SK-N-SH (cell line): ENCODE data around the gene SPTB. TPM values are rescaled to one million over a fixed set of nuclear protein-coding genes. Genes with fewer than 3 reads are reported as not detected.

Experiments
- CTCF ChIA-PET: fragments of 300-600, 350-600 bp; formaldehyde crosslinking; extraction: SDS; loops from one replicate; lab custom pipeline; 2021; lab: Yijun Ruan, JAX
- POLR2A ChIA-PET: fragments of 350-600 bp; sonication (Branson Sonifier 250); formaldehyde crosslinking; extraction: SDS; loops from one replicate; lab custom pipeline; 2020; ENCODE audit warnings: antibody characterized with exemption, inconsistent platforms; lab: Yijun Ruan, JAX
- DNase-seq: peaks from one replicate; pipeline ENCODE4 v3.0.0; 2012
- H2AFZ ChIP-seq: fragments of 200-600 bp; sonication (generic); 2 replicates; pipeline ENCODE4 v1.8.1; 2016; ENCODE audit warnings: antibody characterized with exemption, mild to moderate bottlenecking, low read depth
- H3F3A ChIP-seq: fragments of 200-600 bp; sonication (generic); replicated peaks from 2 replicates; pipeline ENCODE3; 2016; ENCODE audit warnings: antibody characterized with exemption, mild to moderate bottlenecking; ENCODE audit not compliant: insufficient read depth
- H3K27ac ChIP-seq, 2 experiments: fragments of 200-500 bp in 1 of 2; fragments of 200-600 bp in 1 of 2; sonication (Bioruptor generic) in 1 of 2; sonication (generic), shearing (Covaris generic) in 1 of 2; 2 replicates each; pipeline versions ENCODE4 v1.5.1 to v1.6.1; 2014 to 2016; ENCODE audit warnings: low read depth in 2 of 2, inconsistent platforms in 1 of 2, low read length in 1 of 2, mild to moderate bottlenecking in 1 of 2, mixed read lengths in 1 of 2
- H3K27me3 ChIP-seq: fragments of 200-600 bp; sonication (generic), shearing (Covaris generic); 2 replicates; pipeline ENCODE4 v1.6.1; 2016; ENCODE audit warnings: mixed run types; ENCODE audit not compliant: insufficient read depth
- H3K36me3 ChIP-seq, 2 experiments: fragments of 200-500 bp in 1 of 2; fragments of 200-600 bp in 1 of 2; sonication (Bioruptor generic) in 1 of 2; sonication (generic) in 1 of 2; replicated peaks in 1 of 2; 2 replicates each; pipeline versions ENCODE3 to v1.5.1; 2014 to 2016; ENCODE audit warnings: low read length in 1 of 2, mild to moderate bottlenecking in 1 of 2; ENCODE audit not compliant: insufficient read depth in 2 of 2, control insufficient read depth in 1 of 2
- H3K4me1 ChIP-seq, 2 experiments: fragments of 200-500 bp in 1 of 2; fragments of 200-600 bp in 1 of 2; sonication (Bioruptor generic) in 1 of 2; sonication (generic), shearing (Covaris generic) in 1 of 2; 2 replicates each; pipeline versions ENCODE4 v1.5.1 to v1.6.1; 2014 to 2016; ENCODE audit warnings: low read depth in 1 of 2, low read length in 1 of 2, mixed run types in 1 of 2; ENCODE audit not compliant: insufficient read depth in 2 of 2, control insufficient read depth in 1 of 2
- H3K4me2 ChIP-seq: fragments of 200-600 bp; sonication (generic), shearing (Covaris generic); 2 replicates; pipeline ENCODE4 v1.6.1; 2017; ENCODE audit warnings: mixed run types
- H3K4me3 ChIP-seq, 2 experiments: fragments of 200-500 bp in 1 of 2; fragments of 200-600 bp in 1 of 2; sonication (Bioruptor generic) in 1 of 2; sonication (generic), shearing (Covaris generic) in 1 of 2; 2 replicates each; pipeline versions ENCODE4 v1.5.1 to v1.8.1; 2014 to 2016; ENCODE audit warnings: low read depth in 2 of 2, inconsistent platforms in 1 of 2, low read length in 1 of 2, mild to moderate bottlenecking in 1 of 2, mixed read lengths in 1 of 2, moderate library complexity in 1 of 2
- H3K79me2 ChIP-seq: fragments of 200-600 bp; sonication (generic); 2 replicates; pipeline ENCODE4 v1.8.1; 2017; ENCODE audit warnings: mild to moderate bottlenecking; ENCODE audit not compliant: insufficient read depth
- H3K9ac ChIP-seq: fragments of 200-600 bp; sonication (generic); 2 replicates; pipeline ENCODE4 v1.6.1; 2017; ENCODE audit warnings: mixed run types
- H3K9me2 ChIP-seq: fragments of 200-600 bp; sonication (generic); 2 replicates; pipeline ENCODE4 v1.6.1; 2017; ENCODE audit warnings: mixed run types
- H3K9me3 ChIP-seq: fragments of 200-600 bp; sonication (generic); 2 replicates; pipeline ENCODE4 v1.6.1; 2017; ENCODE audit warnings: mixed run types, mild to moderate bottlenecking, moderate library complexity
- H4K20me1 ChIP-seq: fragments of 200-600 bp; sonication (generic); 2 replicates; pipeline ENCODE4 v1.6.1; 2017; ENCODE audit warnings: mild to moderate bottlenecking, mixed run types; ENCODE audit not compliant: insufficient read depth
- ELF1 ChIP-seq: IDR thresholded peaks from 2 replicates; pipeline ENCODE4 v1.4.0; 2012
- EP300 ChIP-seq, 2 experiments: IDR thresholded peaks; 2 replicates each; pipeline versions ENCODE4 v1.4.0 to v1.6.1; 2012; ENCODE audit warnings: borderline replicate concordance in 1 of 2, low read depth in 1 of 2, low read length in 1 of 2
- EZH2phosphoT487 ChIP-seq: fragments of 200-600 bp; sonication (generic); IDR thresholded peaks from 2 replicates; pipeline ENCODE4 v1.6.1; 2017; ENCODE audit warnings: low read depth, mixed run types, mild to moderate bottlenecking, antibody characterized with exemption, moderate library complexity, borderline replicate concordance
- FOXM1 ChIP-seq: IDR thresholded peaks from 2 replicates; pipeline ENCODE4 v1.4.0; 2012; ENCODE audit warnings: low read depth, mild to moderate bottlenecking
- GABPA ChIP-seq: IDR thresholded peaks from 2 replicates; pipeline ENCODE4 v1.4.0; 2012; ENCODE audit warnings: low read depth, mild to moderate bottlenecking
- NFIC ChIP-seq: IDR thresholded peaks from 2 replicates; pipeline ENCODE4 v1.4.0; 2012; ENCODE audit warnings: borderline replicate concordance
- POLR2AphosphoS5 ChIP-seq: IDR thresholded peaks from 2 replicates; pipeline ENCODE4 v1.6.1; 2012; ENCODE audit warnings: low read depth, low read length
- RAD21 ChIP-seq: IDR thresholded peaks from 2 replicates; pipeline ENCODE4 v1.6.1; 2012; ENCODE audit warnings: mild to moderate bottlenecking, low read length
- RFX5 ChIP-seq: IDR thresholded peaks from 2 replicates; pipeline ENCODE4 v1.6.1; 2012; ENCODE audit warnings: mild to moderate bottlenecking, improper control_type of control experiment, low read length
- RXRA ChIP-seq: IDR thresholded peaks from 2 replicates; pipeline ENCODE4 v1.4.0; 2012; ENCODE audit warnings: low read depth, mild to moderate bottlenecking, borderline replicate concordance
- SIN3A ChIP-seq: IDR thresholded peaks from 2 replicates; pipeline ENCODE4 v1.6.1; 2012; ENCODE audit warnings: low read depth, mild to moderate bottlenecking, low read length, moderate library complexity, borderline replicate concordance
- TAF1 ChIP-seq: IDR thresholded peaks from 2 replicates; pipeline ENCODE4 v1.6.1; 2012; ENCODE audit warnings: low read depth, mild to moderate bottlenecking, low read length, moderate library complexity, borderline replicate concordance
- TEAD4 ChIP-seq: IDR thresholded peaks from 2 replicates; pipeline ENCODE4 v1.4.0; 2012; ENCODE audit warnings: mild to moderate bottlenecking, borderline replicate concordance; ENCODE audit not compliant: insufficient read depth
- WGBS: methylation state at CpG from one replicate; pipeline ENCODE4 v1.1.6; 2017; ENCODE audit warnings: low lambda C conversion rate; 5-methylcytosine and 5-hydroxymethylcytosine counted together
- polyA plus RNA-seq, 3 experiments: library from polyadenylated mRNA; depleted of rRNA; stranded (reverse); fragments of >200 nt; gene quantifications; 2 replicates each; pipeline ENCODE4 v1.2.3, GENCODE V29; 2012
- TF ChIP-seq, protein P1 (sequence below): fragments of 200-600 bp; sonication (generic); IDR thresholded peaks from 2 replicates; pipeline ENCODE4 v1.6.1; 2017; ENCODE audit warnings: antibody characterized with exemption, mild to moderate bottlenecking, moderate library complexity
- TF ChIP-seq, protein P2 (sequence below): fragments of 150-350 bp; IDR thresholded peaks from 2 replicates; pipeline ENCODE4 v1.6.1; 2017; ENCODE audit warnings: antibody characterized with exemption, low read length, low read depth, borderline replicate concordance

The SPTB gene
- polyA plus RNA-seq, 1 of the 3 experiments (the other 2 are of a cell fraction): 0.15 TPM

DNA sequence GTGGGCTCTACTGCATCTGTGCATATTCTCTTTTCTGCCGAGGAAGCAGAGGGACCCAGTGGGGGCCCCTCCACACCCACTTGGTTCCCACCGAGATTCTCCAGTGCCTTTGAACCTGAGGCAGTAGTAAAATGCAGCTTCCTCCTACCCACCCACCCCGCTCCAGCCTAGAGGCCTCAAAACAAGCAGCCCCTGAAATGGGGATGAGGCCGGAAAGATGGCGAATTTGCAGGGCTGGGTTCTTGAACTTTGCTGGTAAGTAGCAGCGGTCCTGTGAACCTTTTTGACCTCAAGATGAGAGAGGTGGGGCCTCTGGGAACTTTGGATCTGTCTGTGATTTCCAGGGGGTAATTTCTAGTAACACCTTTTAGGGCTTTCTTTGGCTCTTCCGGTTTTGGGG lies 160.1 kb downstream of the SPTB start:
- CTCF ChIA-PET: interaction anchor here (1.0 to 3.4 kb wide), 2 partner anchors 23 to 40 kb away, joined by 3 to 11 read pairs; no protein-coding TSS in a partner anchor
- H3K79me2 ChIP-seq: peaks cover 16% of the 10 kb centered on the region
- H2AFZ ChIP-seq: no peak overlapping the region
- no peaks in the 10 kb centered on the region for H3F3A ChIP-seq
- POLR2A ChIA-PET: no interaction called here
- 91% methylated on average over 7 of the region's 7 CpGs for WGBS
- no peak overlapping the region for H3K9ac ChIP-seq
- H3K27me3 ChIP-seq: no peaks in the 10 kb centered on the region
- no peak for DNase-seq
- no peaks in the 10 kb centered on the region for H4K20me1 ChIP-seq
- no peak overlapping the region for H3K4me2 ChIP-seq
- H3K4me1 ChIP-seq: peaks cover 14 to 17% of the 10 kb centered on the region in 2 experiments; a peak in 2 of 4 replicates
- no peaks in the 10 kb centered on the region for H3K9me2 ChIP-seq
- H3K27ac ChIP-seq: no peak overlapping the region
- H3K4me3 ChIP-seq: no peak overlapping the region
- no peaks in the 10 kb centered on the region for H3K9me3 ChIP-seq
- TF ChIP-seq TEAD4 (no peak), RXRA (no peak), NFIC (no peak), EP300 (IDR thresholded peaks at IDR 0.05; ENCODE audit: borderline replicate concordance in 1 of 2, low read depth in 1 of 2, low read length in 1 of 2) (no peak), ELF1 (no peak), RAD21 (no peak), FOXM1 (no peak)
- TF ChIP-seq, protein P1, sequence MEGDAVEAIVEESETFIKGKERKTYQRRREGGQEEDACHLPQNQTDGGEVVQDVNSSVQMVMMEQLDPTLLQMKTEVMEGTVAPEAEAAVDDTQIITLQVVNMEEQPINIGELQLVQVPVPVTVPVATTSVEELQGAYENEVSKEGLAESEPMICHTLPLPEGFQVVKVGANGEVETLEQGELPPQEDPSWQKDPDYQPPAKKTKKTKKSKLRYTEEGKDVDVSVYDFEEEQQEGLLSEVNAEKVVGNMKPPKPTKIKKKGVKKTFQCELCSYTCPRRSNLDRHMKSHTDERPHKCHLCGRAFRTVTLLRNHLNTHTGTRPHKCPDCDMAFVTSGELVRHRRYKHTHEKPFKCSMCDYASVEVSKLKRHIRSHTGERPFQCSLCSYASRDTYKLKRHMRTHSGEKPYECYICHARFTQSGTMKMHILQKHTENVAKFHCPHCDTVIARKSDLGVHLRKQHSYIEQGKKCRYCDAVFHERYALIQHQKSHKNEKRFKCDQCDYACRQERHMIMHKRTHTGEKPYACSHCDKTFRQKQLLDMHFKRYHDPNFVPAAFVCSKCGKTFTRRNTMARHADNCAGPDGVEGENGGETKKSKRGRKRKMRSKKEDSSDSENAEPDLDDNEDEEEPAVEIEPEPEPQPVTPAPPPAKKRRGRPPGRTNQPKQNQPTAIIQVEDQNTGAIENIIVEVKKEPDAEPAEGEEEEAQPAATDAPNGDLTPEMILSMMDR: no peak
- TF ChIP-seq, protein P2, sequence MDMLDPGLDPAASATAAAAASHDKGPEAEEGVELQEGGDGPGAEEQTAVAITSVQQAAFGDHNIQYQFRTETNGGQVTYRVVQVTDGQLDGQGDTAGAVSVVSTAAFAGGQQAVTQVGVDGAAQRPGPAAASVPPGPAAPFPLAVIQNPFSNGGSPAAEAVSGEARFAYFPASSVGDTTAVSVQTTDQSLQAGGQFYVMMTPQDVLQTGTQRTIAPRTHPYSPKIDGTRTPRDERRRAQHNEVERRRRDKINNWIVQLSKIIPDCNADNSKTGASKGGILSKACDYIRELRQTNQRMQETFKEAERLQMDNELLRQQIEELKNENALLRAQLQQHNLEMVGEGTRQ: no peak
- peaks cover 0 to under 1% of the 10 kb centered on the region in 2 experiments for H3K36me3 ChIP-seq

GRCh38 chr14:64718762-64719161 lies 160.9 kb downstream of the SPTB start:
- POLR2A ChIA-PET: no interaction called here

More at GRCh38 chr14:64718762-64719161, 160.9 kb downstream of the SPTB start:
- Histone ChIP-seq H3K27me3 (no peaks in the 10 kb centered on the region), H3K27ac (no peak overlapping the region)
- CTCF ChIA-PET: no interaction called here
- no peak for TF ChIP-seq SIN3A
- TF ChIP-seq EZH2phosphoT487: no peak
- no peak for TF ChIP-seq RFX5
- TF ChIP-seq EP300 (IDR thresholded peaks at IDR 0.05; ENCODE audit: borderline replicate concordance in 1 of 2, low read depth in 1 of 2, low read length in 1 of 2): no peak
- TF ChIP-seq POLR2AphosphoS5: no peak
- no peak for TF ChIP-seq GABPA
- no peak for TF ChIP-seq TAF1
- TF ChIP-seq, all 33 proteins: peak for 0
- Histone ChIP-seq H3K4me3 (no peak overlapping the region), H2AFZ (no peak overlapping the region), H3K9me2 (no peaks in the 10 kb centered on the region), H3K4me2 (no peak overlapping the region), H4K20me1 (no peaks in the 10 kb centered on the region), H3F3A (no peaks in the 10 kb centered on the region), H3K36me3 (peaks cover 0 to 4% of the 10 kb centered on the region in 2 experiments), H3K79me2 (peaks cover 23% of the 10 kb centered on the region), H3K9me3 (no peaks in the 10 kb centered on the region; the same call in 1 of the 2 replicates), H3K9ac (no peak overlapping the region), H3K4me1 (peaks cover 11 to 17% of the 10 kb centered on the region in 2 experiments; a peak in 2 of 4 replicates)
- WGBS: 97% methylated on average over 7 of the region's 7 CpGs
- DNase-seq: no peak
